Loucy (cell line): ENCODE measurements around the gene MAPK1IP1L.

ENCODE experiments used
- CTCF ChIP-seq: fragments of 200-600 bp; sonication (generic); conservative IDR thresholded peaks from 2 replicates; pipeline ENCODE4 v1.5.1; 2014; ENCODE audit warnings: mild to moderate bottlenecking, antibody characterized with exemption, low read length
- EZH2phosphoT487 ChIP-seq: fragments of 200-600 bp; IDR thresholded peaks from 2 replicates; pipeline ENCODE4 v1.6.1; 2018; ENCODE audit warnings: antibody characterized with exemption, mild to moderate bottlenecking, moderate library complexity, borderline replicate concordance

DNA sequence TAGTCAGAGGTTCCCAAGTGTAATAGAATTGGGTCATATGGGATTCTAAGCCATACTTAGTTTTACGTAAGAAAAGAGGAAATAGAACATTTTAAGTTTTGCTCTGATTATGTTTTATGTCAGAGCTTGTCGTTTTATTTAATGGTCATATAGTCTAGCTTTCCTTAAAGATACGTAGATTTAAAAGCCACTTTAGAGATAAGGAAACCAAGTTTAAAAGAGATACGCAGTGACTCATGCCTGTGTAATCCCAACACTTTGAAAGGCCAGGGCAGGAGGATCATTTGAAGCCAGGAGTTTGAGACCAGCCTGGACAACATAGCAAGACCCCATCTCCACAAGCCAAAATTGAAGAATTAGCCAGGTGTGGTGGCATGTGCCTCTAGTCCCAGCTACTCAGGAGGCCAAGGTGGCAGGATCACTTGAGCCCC is 19.5 kb downstream of the MAPK1IP1L start:
- TF ChIP-seq CTCF (no peak), EZH2phosphoT487 (no peak)
